Fibroblast of mammary gland (primary cell): ENCODE results near the gene DHH.
"Not testable (repeated sequence)": the region's sequence is repeated elsewhere in the genome, so short reads cannot be mapped to it uniquely, and the experiment has no call there.

Experiments used
- DNase-seq: peaks from one replicate; pipeline ENCODE4 v3.0.0-alpha.2; 2010; ENCODE audit warnings: low read depth
- H3K4me3 ChIP-seq: 2 replicates; pipeline ENCODE4 v1.5.1; 2011; ENCODE audit warnings: low read depth, mild to moderate bottlenecking, low read length, moderate library complexity; ENCODE audit not compliant: control insufficient read depth
- CTCF ChIP-seq: conservative IDR thresholded peaks from 2 replicates; pipeline ENCODE4 v1.5.1; 2011; ENCODE audit warnings: low read depth, low read length, inconsistent platforms; ENCODE audit not compliant: control insufficient read depth, insufficient read depth

DHH gene

GRCh38 chr12:49133014-49133413, 38.4 kb upstream of the DHH start:
- H3K4me3 ChIP-seq = peak overlapping the region; percentile 41
- DNase-seq = no peak
- TF ChIP-seq CTCF = no peak

GRCh38 chr12:49131894-49132461, 37.4 kb upstream of the DHH start:
- DNase-seq = peak; percentile 76
- TF ChIP-seq CTCF = no peak
- H3K4me3 ChIP-seq = peak overlapping the region; percentile 41

- TF ChIP-seq CTCF = no peak
- H3K4me3 ChIP-seq = peak within 1 kb of the TSS; percentile 81
- peak; percentile 76 for DNase-seq
Observed at GRCh38 chr12:49131051-49131893, 36.7 kb upstream of the DHH start, which contains the start of gene TUBA1B. Gene TUBA1B (minus strand): TSS chr12:49131395. CDS start chr12:49131300, 95 bp downstream.

GRCh38 chr12:49130151-49131050, 35.8 kb upstream of the DHH start:
- peak; percentile 83 for TF ChIP-seq CTCF
- DNase-seq = peak; percentile 92
- peak overlapping the region; percentile 81 for H3K4me3 ChIP-seq

GRCh38 chr12:49129332-49130150, 34.9 kb upstream of the DHH start:
- no peak for TF ChIP-seq CTCF
- H3K4me3 ChIP-seq = peak overlapping the region; percentile 81
- DNase-seq = no peak

- not testable (repeated sequence) for H3K4me3 ChIP-seq, DNase-seq
Observed at GRCh38 chr12:49127971-49128370, 33.4 kb upstream of the DHH start.
